ENCODE measurements around the gene FBXL12.

Gene FBXL12, protein sequence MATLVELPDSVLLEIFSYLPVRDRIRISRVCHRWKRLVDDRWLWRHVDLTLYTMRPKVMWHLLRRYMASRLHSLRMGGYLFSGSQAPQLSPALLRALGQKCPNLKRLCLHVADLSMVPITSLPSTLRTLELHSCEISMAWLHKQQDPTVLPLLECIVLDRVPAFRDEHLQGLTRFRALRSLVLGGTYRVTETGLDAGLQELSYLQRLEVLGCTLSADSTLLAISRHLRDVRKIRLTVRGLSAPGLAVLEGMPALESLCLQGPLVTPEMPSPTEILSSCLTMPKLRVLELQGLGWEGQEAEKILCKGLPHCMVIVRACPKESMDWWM

DNA sequence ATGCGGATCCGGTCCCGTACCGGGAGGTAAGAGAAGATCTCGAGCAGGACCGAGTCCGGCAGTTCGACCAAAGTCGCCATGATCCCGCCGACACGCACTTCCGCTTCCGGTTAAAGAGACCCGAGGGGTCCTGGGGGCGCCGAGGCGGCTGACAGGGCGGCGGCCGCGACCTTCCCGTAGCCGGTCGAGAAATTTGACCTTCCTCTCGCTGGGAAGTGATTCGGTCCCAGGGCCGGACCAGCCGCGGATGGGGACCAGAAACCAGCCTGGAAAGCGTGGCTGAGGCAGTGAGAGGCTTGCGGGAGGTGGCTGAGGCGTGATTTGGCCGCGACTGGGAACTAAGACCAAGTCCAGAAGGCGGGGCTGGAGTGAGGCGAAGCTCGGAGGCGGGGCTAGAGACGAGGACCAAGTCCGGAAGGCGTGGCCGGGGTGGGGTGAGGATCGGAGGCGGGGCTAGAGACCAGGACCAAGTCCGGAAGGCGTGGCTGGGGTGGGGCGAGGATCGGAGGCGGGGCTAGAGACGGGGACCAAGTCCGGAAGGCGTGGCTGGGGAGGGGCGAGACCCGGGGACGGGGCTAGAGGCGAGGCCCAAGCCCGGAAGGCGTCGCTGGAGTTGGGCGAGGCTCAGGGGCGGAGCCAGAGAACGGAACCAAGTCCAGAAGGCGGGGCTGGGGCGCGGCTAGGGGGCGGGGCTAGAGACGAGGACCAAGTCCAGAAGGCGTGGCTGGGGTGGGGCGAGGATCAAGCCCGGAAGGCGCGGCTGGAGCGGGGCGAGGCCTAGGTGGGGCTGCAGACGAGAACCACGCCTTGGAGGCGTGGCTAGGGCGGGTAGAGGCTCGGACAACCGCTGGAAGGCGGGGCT is at the start of gene FBXL12:
FBXL12 (minus strand) TSS at position 346 of the 862 bp plus-strand sequence; CDS start at position 80, 266 bp downstream.
- ATAC-seq (peak; percentile 92), DNase-seq (ENCODE audit: low spot score in 2 of 2) (peak; percentile 99 to 100)
- H3K36me3 Mint-ChIP-seq, result peaks cover 35% of the 10 kb centered on the region
- H3K27ac Mint-ChIP-seq, result peak within 1 kb of the TSS; percentile 89
- peaks cover 19% of the 10 kb centered on the region for H3K4me1 Mint-ChIP-seq
- peak within 1 kb of the TSS; percentile 84 for H3K4me3 Mint-ChIP-seq
- no peaks in the 10 kb centered on the region for H3K9me3 Mint-ChIP-seq

DNA sequence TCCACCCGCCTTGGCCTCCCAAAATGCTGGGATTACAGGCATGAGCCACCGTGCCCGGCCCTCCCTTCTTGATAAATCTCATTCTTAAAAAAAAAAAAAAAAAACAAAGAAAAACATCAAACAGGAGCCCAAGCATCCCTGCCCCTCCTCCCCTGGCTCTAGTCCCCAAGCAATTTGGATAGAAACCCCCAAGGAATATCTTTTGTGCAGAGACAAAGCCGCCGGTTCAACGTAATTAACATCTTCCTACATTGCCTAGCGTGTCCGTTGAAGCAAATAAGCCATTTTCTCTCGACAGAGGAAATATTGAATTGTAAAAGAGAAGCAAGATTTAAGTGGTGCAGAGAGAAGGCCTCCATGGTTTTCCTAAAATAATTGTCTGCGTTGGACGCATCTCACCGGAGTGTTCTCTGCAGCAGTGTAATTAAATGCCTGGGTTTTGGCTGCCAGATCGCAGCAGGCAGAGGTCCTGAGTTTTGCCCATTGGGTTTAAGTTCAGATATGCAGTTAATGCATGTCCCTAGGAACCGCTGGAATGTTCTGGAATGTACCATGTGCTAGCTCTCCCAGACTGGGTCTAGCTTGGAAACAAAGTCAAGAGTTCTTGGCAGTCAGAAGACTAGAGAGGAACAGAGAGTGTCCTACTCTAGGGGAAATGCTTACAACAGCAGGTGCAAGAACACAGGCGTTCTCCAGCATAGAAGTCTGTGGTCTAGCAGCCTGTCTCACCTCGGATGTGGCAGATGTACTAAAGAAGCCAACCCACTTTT is 47.0 kb upstream of the FBXL12 start:
- Mint-ChIP-seq H3K9me3 (no peaks in the 10 kb centered on the region), H3K4me1 (peaks cover 42% of the 10 kb centered on the region), H3K4me3 (no peak overlapping the region), H3K27ac (peak overlapping the region; percentile 60), H3K36me3 (no peaks in the 10 kb centered on the region)
- ATAC-seq, result peak; percentile 84
- no peak for DNase-seq (ENCODE audit: low spot score in 2 of 2)

DNA sequence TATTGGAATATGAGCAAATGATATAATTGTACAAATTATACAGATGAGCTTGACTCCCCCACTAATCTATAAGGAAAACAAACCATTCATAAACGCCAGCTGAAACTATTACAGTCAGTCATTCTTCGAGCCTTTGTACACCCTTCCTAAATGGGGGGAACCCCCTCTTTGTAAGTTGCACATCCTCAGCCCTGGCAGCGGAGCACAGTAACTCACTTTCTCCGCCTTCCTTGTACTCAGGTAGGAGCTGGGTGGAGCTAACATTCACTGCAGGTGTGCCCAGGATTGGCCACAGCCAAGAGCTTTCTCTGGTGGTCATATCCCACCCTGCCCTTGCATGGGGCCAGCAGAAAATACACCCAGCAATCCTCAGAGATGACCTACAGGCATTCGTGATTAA is 44.9 kb upstream of the FBXL12 start:
- Mint-ChIP-seq H3K9me3 (no peaks in the 10 kb centered on the region), H3K4me1 (peaks cover 54% of the 10 kb centered on the region)

GRCh38 chr19:9862938-9863337 is 44.1 kb upstream of the FBXL12 start:
- Mint-ChIP-seq H3K4me3 (peak overlapping the region; percentile 58), H3K9me3 (no peaks in the 10 kb centered on the region), H3K27ac (peak overlapping the region; percentile 90), H3K36me3 (no peaks in the 10 kb centered on the region), H3K4me1 (peaks cover 62% of the 10 kb centered on the region)
- ATAC-seq (peak; percentile 53), DNase-seq (ENCODE audit: low spot score in 2 of 2) (no peak)

More for the DNA sequence above, 44.9 kb upstream of the FBXL12 start:
- Mint-ChIP-seq H3K36me3 (no peaks in the 10 kb centered on the region), H3K27ac (peak overlapping the region; percentile 90), H3K4me3 (peak overlapping the region; percentile 58)
- DNase-seq (ENCODE audit: low spot score in 2 of 2) (no peak), ATAC-seq (no peak)

- H3K4me1 Mint-ChIP-seq, result peaks cover 74% of the 10 kb centered on the region
These were observed 42.6 kb upstream of the FBXL12 start for GRCh38 chr19:9861503-9861902.

GRCh38 chr19:9860407-9860806 is 41.5 kb upstream of the FBXL12 start:
- Mint-ChIP-seq H3K9me3 (no peaks in the 10 kb centered on the region), H3K36me3 (no peaks in the 10 kb centered on the region)
- no peak for ATAC-seq

More at GRCh38 chr19:9861503-9861902, 42.6 kb upstream of the FBXL12 start:
- H3K4me3 Mint-ChIP-seq, result no peak overlapping the region
- no peaks in the 10 kb centered on the region for H3K36me3 Mint-ChIP-seq
- DNase-seq (ENCODE audit: low spot score in 2 of 2), result no peak
- H3K9me3 Mint-ChIP-seq, result no peaks in the 10 kb centered on the region
- peak overlapping the region; percentile 90 for H3K27ac Mint-ChIP-seq
- no peak for ATAC-seq

GRCh38 chr19:9858766-9859165 is 39.9 kb upstream of the FBXL12 start:
- DNase-seq (ENCODE audit: low spot score in 2 of 2) (no peak), ATAC-seq (no peak)
- Mint-ChIP-seq H3K36me3 (no peaks in the 10 kb centered on the region), H3K27ac (peak overlapping the region; percentile 89), H3K9me3 (no peaks in the 10 kb centered on the region), H3K4me1 (peaks cover 63% of the 10 kb centered on the region), H3K4me3 (peak overlapping the region; percentile 59)

More at GRCh38 chr19:9860407-9860806, 41.5 kb upstream of the FBXL12 start:
- no peak overlapping the region for H3K4me3 Mint-ChIP-seq
- peaks cover 67% of the 10 kb centered on the region for H3K4me1 Mint-ChIP-seq
- H3K27ac Mint-ChIP-seq, result no peak overlapping the region
- DNase-seq (ENCODE audit: low spot score in 2 of 2), result no peak

- no peaks in the 10 kb centered on the region for H3K36me3 Mint-ChIP-seq
- no peaks in the 10 kb centered on the region for H3K9me3 Mint-ChIP-seq
- ATAC-seq (peak; percentile 80), DNase-seq (ENCODE audit: low spot score in 2 of 2) (no peak)
- H3K4me3 Mint-ChIP-seq, result peak overlapping the region; percentile 59
- H3K27ac Mint-ChIP-seq, result peak overlapping the region; percentile 89
- H3K4me1 Mint-ChIP-seq, result peaks cover 60% of the 10 kb centered on the region
These were observed 39.3 kb upstream of the FBXL12 start for GRCh38 chr19:9857920-9858746.

DNA sequence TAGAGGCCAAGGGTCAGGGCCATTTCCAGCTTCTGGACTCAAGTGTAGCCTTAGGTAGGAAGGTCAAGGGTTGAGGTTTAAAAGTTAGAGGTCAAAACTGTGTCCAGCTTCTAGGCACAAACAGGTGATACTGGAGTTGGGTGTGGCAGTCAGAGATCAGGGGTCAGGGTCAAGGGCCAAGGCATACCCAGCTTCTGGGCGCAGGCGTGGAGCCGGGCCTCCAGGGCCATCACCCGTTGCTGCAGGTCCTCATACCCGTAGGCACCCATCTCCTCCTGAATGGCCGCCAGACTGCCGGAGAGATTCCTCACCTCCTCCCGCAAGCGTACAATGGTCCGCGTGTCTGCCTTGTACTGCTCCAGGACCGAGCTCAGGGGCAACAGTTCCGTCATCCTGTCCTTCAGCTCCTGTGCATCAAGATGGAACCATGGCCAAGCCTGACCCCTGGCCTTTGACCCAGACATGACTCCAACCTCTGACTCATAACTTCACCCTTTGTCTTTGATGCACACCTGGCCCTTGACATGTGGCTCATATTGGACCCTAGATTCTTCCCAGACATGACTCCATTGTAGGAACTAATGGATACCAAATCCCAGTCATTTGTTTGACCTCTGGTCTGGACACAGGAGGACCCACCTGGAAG is 38.3 kb upstream of the FBXL12 start:
- H3K9me3 Mint-ChIP-seq, result no peaks in the 10 kb centered on the region
- DNase-seq (ENCODE audit: low spot score in 2 of 2) (no peak), ATAC-seq (no peak)
- H3K4me1 Mint-ChIP-seq, result peaks cover 51% of the 10 kb centered on the region
- peak overlapping the region; percentile 59 for H3K4me3 Mint-ChIP-seq
- H3K27ac Mint-ChIP-seq, result peak overlapping the region; percentile 89
- H3K36me3 Mint-ChIP-seq, result no peaks in the 10 kb centered on the region

DNA sequence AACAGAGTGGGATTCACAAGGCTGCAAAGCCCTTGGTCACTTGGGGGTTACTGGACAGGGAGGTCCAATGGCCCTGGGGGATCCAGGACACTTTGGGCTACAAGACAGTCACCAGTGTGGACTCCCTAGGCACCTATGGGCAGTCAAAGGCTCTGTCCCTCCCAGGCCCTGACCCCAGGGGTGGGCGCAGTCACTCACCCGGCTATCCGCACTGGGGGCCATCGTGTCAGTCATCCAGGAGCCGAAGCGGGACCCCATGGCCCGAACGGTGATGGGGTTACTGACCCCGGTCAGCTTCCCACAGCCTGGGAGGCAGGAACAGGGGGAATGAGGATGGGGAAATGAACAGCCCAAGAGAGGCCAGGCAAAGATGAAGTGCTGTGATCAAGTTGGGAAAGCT is 37.7 kb upstream of the FBXL12 start:
- Mint-ChIP-seq H3K4me3 (no peak overlapping the region), H3K36me3 (no peaks in the 10 kb centered on the region), H3K4me1 (peaks cover 45% of the 10 kb centered on the region), H3K9me3 (no peaks in the 10 kb centered on the region), H3K27ac (peak overlapping the region; percentile 67)
- DNase-seq (ENCODE audit: low spot score in 2 of 2), result no peak
- ATAC-seq, result no peak

DNA sequence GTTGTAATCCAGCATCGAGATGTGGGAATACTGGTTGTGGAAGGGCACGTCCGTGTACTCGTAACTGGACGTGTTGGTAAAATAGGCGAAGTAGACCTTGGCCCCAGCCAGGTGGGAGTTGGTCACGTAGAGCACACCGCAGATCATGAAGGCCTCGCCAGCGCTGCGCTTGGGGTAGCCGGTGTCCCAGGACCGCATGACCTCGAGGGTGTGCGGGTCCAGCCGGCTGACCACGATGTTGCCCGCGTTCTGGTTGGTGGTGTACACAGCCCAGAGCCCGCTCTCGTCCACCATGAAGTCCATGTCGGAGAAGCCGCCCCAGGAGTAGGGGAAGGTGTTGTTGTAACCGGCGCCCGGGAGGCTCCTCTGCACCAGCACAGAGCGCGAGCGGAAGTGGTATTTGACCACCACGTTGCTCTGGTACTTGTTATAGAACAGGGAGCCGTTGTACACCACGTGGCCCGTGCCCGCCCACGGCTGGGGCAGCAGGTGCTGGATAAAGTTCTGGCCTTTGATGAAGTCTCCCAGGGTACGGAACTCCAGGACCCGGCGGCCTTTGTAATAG is 35.5 kb upstream of the FBXL12 start:
- H3K36me3 Mint-ChIP-seq, result no peaks in the 10 kb centered on the region
- no peak overlapping the region for H3K4me3 Mint-ChIP-seq
- H3K27ac Mint-ChIP-seq, result no peak overlapping the region
- no peak for ATAC-seq
- no peak for DNase-seq (ENCODE audit: low spot score in 2 of 2)
- no peaks in the 10 kb centered on the region for H3K9me3 Mint-ChIP-seq
- H3K4me1 Mint-ChIP-seq, result peaks cover 39% of the 10 kb centered on the region

GRCh38 chr19:9850235-9850959 is 31.5 kb upstream of the FBXL12 start:
- no peak for DNase-seq (ENCODE audit: low spot score in 2 of 2)
- H3K4me1 Mint-ChIP-seq, result peaks cover 25% of the 10 kb centered on the region
- peak overlapping the region; percentile 11 for H3K27ac Mint-ChIP-seq
- no peak for ATAC-seq
- H3K36me3 Mint-ChIP-seq, result peaks cover 15% of the 10 kb centered on the region
- no peak overlapping the region for H3K4me3 Mint-ChIP-seq
- no peaks in the 10 kb centered on the region for H3K9me3 Mint-ChIP-seq

GRCh38 chr19:9849791-9850190 is 30.9 kb upstream of the FBXL12 start:
- Mint-ChIP-seq H3K4me3 (no peak overlapping the region), H3K4me1 (peaks cover 30% of the 10 kb centered on the region), H3K27ac (no peak overlapping the region), H3K36me3 (peaks cover 21% of the 10 kb centered on the region), H3K9me3 (no peaks in the 10 kb centered on the region)
- DNase-seq (ENCODE audit: low spot score in 2 of 2) (no peak), ATAC-seq (no peak)
